GM19025 (cell line): ENCODE results near the gene CYP27C1.

Experiments used
- ATAC-seq: cut with Tn5 transposase; IDR thresholded peaks from one replicate; pipeline ENCODE4 v1.9.1; 2021; ENCODE audit warnings: mild to moderate bottlenecking, low read depth, moderate library complexity; ENCODE audit not compliant: unreplicated experiment

Gene CYP27C1

DNA sequence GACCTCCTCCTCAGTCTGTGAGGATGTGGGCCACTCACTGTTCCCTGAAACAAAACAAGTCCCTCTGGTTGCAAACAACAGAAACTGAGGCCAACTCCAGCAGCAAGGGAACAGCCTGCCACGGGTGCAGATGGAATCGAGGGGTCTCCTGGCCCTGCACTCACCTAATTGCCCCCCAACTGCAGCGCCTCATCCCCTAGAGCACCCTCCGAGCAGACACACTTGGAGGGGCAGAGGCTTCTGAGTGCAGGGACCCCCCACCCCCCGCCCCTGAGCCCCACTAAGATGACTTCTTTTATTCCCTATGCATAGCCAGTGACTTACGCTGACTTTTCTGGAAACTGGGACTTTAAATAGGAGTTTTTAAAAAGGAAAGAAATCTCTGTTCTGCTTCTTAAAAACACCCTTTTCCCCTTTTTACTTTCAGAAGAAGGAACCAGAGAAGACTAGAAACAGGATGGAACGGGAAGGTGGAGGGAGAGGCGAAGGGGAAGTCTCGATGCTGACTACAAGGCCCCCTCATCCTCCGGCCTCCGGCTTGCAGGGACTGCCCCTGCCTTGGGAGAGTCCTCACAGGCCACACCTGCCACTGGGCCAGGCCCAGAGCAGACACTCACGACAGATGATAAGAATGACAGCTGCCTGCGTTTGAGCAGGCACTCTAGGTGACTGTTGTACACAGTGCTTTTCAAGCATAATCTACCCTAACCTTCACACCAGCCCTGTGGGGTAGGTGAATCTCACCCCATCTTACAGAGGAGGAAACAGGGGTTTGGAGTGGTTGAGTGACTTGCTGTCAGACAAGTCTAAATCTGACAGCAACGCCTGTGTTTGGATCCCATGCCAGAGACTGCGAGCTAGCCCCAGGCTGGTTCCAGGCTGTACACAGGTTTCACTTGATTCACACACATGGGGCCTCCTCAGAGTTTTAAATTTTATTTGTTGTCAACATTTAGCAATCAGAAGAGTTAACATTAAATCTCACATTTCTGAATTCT lies 85.0 kb downstream of the CYP27C1 start:
- ATAC-seq, result no peak

DNA sequence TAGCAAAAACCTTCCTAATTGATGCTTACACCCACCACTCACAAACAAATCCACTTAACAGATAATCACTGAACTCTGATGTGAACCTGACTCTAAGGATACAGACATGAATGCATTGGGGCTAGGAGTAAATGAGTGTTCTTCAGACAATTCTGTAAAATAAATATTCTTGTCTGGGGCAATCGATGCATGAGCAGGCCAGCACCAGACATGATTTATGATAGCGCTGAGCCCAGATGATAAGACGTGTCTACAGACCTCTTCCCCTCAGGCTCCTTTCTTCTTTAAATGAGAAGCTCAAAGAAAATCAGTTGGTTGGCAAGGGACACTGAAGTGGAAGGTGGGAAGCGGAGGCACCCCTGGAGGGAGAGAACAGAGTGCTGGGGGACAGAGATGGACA lies 85.9 kb downstream of the CYP27C1 start:
- no peak for ATAC-seq
